GM18505 (cell line): ENCODE measurements around the gene PCNP.
"Not testable (repeated sequence)": the region's sequence is repeated elsewhere in the genome, so short reads cannot be mapped to it uniquely, and the experiment has no call there.

Experiments used
- ATAC-seq: cut with Tn5 transposase; IDR thresholded peaks from one replicate; pipeline ENCODE4 v1.9.1; 2021; ENCODE audit not compliant: unreplicated experiment
- POLR2A ChIP-seq: IDR thresholded peaks from 4 replicates; pipeline ENCODE4 v1.6.1; 2011; ENCODE audit warnings: borderline replicate concordance; ENCODE audit not compliant: insufficient read depth, insufficient read length; ENCODE audit errors: extremely low read depth

The PCNP gene

DNA sequence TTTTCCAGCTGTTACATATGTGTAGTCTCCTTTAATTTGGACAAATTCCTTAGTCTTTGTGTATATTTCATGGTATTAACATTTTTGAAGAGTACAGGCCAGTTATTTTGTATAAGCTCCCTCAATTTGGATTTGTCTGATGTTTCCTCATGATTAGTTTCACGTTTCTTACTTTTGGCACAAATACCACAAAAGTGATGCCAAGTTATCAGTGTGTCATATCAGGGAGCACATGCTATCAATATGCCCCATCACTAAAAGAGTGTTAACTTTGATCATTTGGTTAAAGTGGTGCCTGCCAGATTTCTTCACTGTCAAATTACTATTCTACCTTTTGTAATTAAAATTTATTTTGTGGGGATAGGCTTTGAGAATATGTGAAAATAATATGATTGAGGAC, 14.6 kb downstream of the PCNP start:
- no peak for TF ChIP-seq POLR2A
- no peak for ATAC-seq

DNA sequence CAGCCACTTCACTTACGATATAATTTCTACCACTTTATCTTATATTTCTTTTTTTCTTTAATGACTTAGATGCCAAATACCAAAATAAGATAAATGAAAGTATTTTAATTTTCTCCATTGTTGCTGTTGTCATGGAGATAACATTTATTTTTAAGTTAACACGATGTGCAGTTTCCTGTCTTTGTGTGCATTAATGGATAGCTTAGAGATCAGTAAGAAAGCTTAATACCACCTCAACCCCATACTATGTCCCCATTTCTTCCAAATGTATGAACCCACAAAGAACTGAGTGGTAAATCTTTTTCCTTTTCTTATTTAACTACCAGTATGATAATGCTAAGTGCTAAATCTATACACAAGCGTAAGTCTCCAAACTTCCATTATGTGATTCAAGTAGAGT, 17.1 kb downstream of the PCNP start:
- no peak for ATAC-seq
- no peak for TF ChIP-seq POLR2A

DNA sequence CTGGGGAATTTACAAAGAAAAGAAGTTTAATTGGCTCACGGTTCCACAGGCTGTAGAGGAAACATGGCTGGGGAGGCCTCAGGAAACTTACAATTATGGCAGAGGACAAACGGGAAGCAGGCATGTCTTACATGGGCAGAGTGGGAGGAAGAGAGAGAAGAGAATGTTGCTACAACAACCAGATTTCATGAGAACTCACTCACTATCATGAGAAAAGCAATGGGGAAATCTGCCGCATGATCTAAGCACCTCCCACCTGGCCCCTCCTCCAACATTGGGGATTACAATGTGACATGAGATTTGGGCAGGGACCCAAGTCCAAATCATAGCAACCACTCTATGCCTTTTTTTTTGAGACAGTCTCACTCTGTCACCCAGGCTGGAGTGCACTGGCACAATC, 28.8 kb downstream of the PCNP start:
- ATAC-seq, result no peak
- no peak for TF ChIP-seq POLR2A

GRCh38 chr3:101603184-101603583, 29.2 kb downstream of the PCNP start:
- no peak for ATAC-seq
- TF ChIP-seq POLR2A, result no peak

DNA sequence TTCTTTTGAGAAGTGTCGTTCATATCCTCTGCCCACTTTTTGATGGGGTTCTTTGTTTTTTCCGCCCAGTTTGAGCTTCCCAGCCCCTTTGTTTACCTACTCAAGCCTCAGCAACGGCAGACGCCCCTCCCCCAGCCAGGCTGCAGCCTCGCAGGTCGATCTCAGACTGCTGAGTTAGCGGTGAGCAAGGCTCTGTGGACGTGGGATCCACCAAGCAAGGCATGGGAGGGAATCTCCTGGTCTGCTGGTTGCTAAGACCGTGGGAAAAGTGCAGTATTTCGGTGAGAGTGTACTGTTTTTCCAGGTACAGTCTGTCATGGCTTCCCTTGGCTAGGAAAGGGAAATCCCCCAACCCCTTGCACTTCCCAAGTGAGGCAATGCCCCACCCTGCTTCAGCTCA, 31.4 kb downstream of the PCNP start:
- ATAC-seq, result not testable (repeated sequence)

GRCh38 chr3:101611023-101611422, 37.0 kb downstream of the PCNP start:
- ATAC-seq, result no peak

DNA sequence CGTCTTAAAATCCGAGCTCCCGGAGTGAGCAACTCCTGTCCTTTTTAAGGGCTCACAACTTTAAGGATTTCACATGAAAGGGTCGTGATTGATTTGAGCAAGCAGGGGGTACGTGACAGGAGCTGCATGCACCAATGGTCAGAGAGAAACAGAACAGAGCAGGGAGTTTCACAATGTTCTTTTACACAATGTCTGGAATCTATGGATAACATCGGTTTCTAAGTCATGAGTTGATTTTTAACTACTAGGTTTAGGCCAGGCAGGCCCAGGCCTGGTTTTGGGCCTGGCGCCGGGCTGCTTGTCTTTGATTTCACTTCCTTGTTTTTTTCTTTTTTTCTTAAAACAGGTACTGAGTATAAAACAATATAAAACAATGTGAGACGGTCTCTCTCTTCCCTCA, 39.0 kb downstream of the PCNP start:
- not testable (repeated sequence) for ATAC-seq

More at GRCh38 chr3:101611023-101611422, 37.0 kb downstream of the PCNP start:
- no peak for TF ChIP-seq POLR2A

DNA sequence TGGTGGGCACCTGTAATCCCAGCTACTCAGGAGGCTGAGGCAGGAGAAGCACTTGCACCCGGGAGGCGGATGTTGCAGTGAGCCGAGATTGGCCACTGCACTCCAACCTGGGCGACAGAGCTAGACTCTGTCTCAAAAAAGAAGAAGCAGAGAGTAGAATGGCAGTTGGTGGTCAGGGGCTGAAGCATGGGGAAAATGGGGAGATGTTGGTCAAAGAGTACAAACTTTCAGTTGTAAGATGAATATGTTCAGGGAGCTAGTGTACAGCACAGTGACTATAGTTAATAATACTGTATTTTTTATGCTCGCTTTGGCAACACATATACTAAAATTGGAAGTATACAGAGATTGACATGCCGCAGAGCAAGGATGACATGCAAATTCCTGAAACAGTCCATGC, 41.5 kb downstream of the PCNP start:
- no peak for TF ChIP-seq POLR2A
- no peak for ATAC-seq

- ATAC-seq, result no peak
- no peak for TF ChIP-seq POLR2A
Observed at GRCh38 chr3:101617478-101617877, 43.5 kb downstream of the PCNP start.

GRCh38 chr3:101618726-101619125, 44.7 kb downstream of the PCNP start:
- ATAC-seq, result no peak
- no peak for TF ChIP-seq POLR2A

- ATAC-seq, result no peak
- TF ChIP-seq POLR2A, result no peak
Observed at GRCh38 chr3:101619734-101620133, 45.8 kb downstream of the PCNP start.

DNA sequence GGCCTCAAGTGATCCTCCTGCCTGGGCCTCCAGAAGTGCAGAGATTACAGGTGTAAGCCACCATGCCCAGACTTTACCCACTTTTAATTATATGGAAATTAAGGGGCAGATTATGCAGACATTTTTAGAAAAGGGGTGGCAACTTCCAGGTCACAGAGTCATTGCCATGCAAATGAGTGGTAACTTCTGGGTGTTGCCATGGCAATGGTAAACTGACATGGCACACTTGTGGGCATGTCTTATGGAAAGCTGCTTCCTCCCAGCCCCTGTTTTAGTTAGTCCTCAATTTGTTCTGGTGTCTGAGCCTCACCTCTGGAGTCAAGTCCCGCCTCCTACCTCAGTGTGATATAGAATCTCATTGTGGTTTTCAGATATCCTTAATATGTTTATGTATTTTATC, 49.7 kb downstream of the PCNP start:
- no peak for ATAC-seq
- TF ChIP-seq POLR2A, result no peak

DNA sequence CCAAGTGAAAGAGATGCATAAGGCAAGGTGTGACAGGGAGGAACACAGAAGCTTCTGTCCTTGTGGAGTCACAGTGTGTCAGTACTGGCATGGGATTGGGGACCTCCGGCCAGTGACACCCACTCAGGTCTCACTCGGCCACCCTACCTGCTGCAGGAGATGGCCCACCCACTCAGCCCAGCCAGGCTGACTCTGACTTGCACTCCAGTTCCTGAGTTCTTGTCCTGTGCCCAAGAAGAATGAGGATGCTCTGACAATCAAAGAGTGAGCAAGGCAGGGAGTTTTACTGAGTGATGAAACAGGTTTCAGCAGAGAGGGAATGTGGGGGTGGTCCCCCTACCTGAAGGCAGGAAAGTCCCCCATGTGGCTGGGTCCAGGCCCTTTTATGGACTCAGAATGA, 50.9 kb downstream of the PCNP start:
- TF ChIP-seq POLR2A, result no peak
- no peak for ATAC-seq

- no peak for TF ChIP-seq POLR2A
- ATAC-seq, result no peak
Observed at GRCh38 chr3:101625879-101626278, 51.9 kb downstream of the PCNP start.

- no peak for ATAC-seq
- no peak for TF ChIP-seq POLR2A
Observed at GRCh38 chr3:101629219-101629618, 55.2 kb downstream of the PCNP start.
